Neural cell (in vitro differentiated cells): ENCODE data around the gene WDR35.

Source experiments
- POLR2AphosphoS5 ChIP-seq: IDR thresholded peaks from 2 replicates; pipeline ENCODE4 v1.6.1; 2012
- RAD21 ChIP-seq: fragments of 450-650 bp; conservative IDR thresholded peaks from 2 replicates; pipeline ENCODE4 v1.6.1; 2014; ENCODE audit warnings: antibody characterized with exemption, mild to moderate bottlenecking, moderate library complexity
- SMC3 ChIP-seq: fragments of 450-650 bp; conservative IDR thresholded peaks from 2 replicates; pipeline ENCODE4 v1.6.1; 2014; ENCODE audit warnings: antibody characterized with exemption, mild to moderate bottlenecking, moderate library complexity; ENCODE audit not compliant: poor library complexity
- TAF1 ChIP-seq: IDR thresholded peaks from 2 replicates; pipeline ENCODE4 v1.6.1; 2012; ENCODE audit warnings: low read depth
- TF ChIP-seq, protein P1 (sequence below): fragments of 450-650 bp; IDR thresholded peaks from 2 replicates; pipeline ENCODE4 v1.5.1; 2014; ENCODE audit warnings: antibody characterized with exemption, mild to moderate bottlenecking, moderate library complexity; ENCODE audit not compliant: poor library complexity, severe bottlenecking

DNA sequence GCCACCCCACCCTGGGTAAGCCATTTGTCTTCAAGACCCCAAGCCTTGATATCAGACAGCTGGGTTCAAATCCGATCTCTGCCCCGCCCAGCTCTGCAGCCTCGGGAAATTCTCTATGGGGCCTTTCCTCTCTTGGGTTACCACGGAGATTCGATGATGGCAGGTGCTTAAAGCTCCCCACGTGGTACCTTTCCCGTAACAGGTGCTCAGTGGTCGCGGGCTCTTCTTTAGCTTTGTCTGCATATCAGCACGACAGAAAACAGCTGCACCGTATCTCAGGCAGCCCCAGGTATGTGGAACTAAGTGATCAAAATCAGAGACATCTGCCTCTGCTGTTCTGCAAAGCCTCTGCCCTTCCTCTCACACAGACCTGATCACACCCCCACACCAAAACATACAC lies 125.5 kb downstream of the WDR35 start:
- TF ChIP-seq TAF1 (no peak), POLR2AphosphoS5 (no peak), SMC3 (no peak), RAD21 (no peak)
- TF ChIP-seq, protein P1, sequence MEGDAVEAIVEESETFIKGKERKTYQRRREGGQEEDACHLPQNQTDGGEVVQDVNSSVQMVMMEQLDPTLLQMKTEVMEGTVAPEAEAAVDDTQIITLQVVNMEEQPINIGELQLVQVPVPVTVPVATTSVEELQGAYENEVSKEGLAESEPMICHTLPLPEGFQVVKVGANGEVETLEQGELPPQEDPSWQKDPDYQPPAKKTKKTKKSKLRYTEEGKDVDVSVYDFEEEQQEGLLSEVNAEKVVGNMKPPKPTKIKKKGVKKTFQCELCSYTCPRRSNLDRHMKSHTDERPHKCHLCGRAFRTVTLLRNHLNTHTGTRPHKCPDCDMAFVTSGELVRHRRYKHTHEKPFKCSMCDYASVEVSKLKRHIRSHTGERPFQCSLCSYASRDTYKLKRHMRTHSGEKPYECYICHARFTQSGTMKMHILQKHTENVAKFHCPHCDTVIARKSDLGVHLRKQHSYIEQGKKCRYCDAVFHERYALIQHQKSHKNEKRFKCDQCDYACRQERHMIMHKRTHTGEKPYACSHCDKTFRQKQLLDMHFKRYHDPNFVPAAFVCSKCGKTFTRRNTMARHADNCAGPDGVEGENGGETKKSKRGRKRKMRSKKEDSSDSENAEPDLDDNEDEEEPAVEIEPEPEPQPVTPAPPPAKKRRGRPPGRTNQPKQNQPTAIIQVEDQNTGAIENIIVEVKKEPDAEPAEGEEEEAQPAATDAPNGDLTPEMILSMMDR: no peak
